Measurements from ENCODE around the gene TTYH2.

Gene TTYH2

GRCh38 chr17:74194682-74195081 lies 18.7 kb upstream of the TTYH2 start:
- DNase-seq = peak; percentile 28

GRCh38 chr17:74196541-74197317 lies 16.6 kb upstream of the TTYH2 start:
- peak; percentile 15 for DNase-seq

- DNase-seq = no peak
Observed at GRCh38 chr17:74197801-74198200, 15.6 kb upstream of the TTYH2 start.

GRCh38 chr17:74198694-74199093 lies 14.7 kb upstream of the TTYH2 start:
- no peak for DNase-seq

- DNase-seq = peak; percentile 31
Observed at GRCh38 chr17:74199306-74200092, 13.9 kb upstream of the TTYH2 start.

GRCh38 chr17:74200112-74200511 lies 13.3 kb upstream of the TTYH2 start:
- DNase-seq = no peak

GRCh38 chr17:74201250-74201649 lies 12.1 kb upstream of the TTYH2 start:
- DNase-seq = peak; percentile 98

- no peak for DNase-seq
Observed at GRCh38 chr17:74201948-74202347, 11.4 kb upstream of the TTYH2 start.

- DNase-seq = peak; percentile 79
Observed at GRCh38 chr17:74202938-74203337, 10.4 kb upstream of the TTYH2 start.

GRCh38 chr17:74203439-74204240 lies 9.7 kb upstream of the TTYH2 start, which contains the start of gene RPL38:
RPL38 (plus strand) TSS chr17:74203678; CDS start chr17:74203956, 278 bp downstream.
- peak; percentile 98 for DNase-seq

- no peak for DNase-seq
Observed at GRCh38 chr17:74204474-74204873, 8.9 kb upstream of the TTYH2 start.

GRCh38 chr17:74205274-74205673 lies 8.1 kb upstream of the TTYH2 start:
- no peak for DNase-seq

- DNase-seq = no peak
Observed at GRCh38 chr17:74206332-74206818, 7.0 kb upstream of the TTYH2 start.

- DNase-seq = peak; percentile 94
Observed at GRCh38 chr17:74210191-74211140, 2.9 kb upstream of the TTYH2 start.

GRCh38 chr17:74211141-74211911 lies 2.0 kb upstream of the TTYH2 start:
- no peak for DNase-seq

- no peak for DNase-seq
Observed at GRCh38 chr17:74211912-74212208, 1.5 kb upstream of the TTYH2 start.

GRCh38 chr17:74212209-74212912 lies 1.0 kb upstream of the TTYH2 start:
- no peak for DNase-seq

GRCh38 chr17:74213861-74214391 lies 555 bp downstream of the TTYH2 start:
- no peak for DNase-seq

- no peak for DNase-seq
Observed at GRCh38 chr17:74214484-74215341, 1.3 kb downstream of the TTYH2 start.
